Peyer's patch (tissue), 4 donors: ENCODE data around the gene RXRA.

Experiments
- CTCF ChIP-seq, 6 experiments: fragments of 450-650 bp in 4 of 6; fragments of 200-600 bp in 2 of 6; sonication (generic) in 1 of 6; IDR thresholded peaks; one replicate each; pipeline ENCODE4 v1.5.1; 2017 to 2019; ENCODE audit warnings: antibody characterized with exemption in 6 of 6, mild to moderate bottlenecking in 3 of 6, moderate library complexity in 1 of 6
- POLR2A ChIP-seq, 2 donors: fragments of 450-650 bp; IDR thresholded peaks; one replicate each; pipeline ENCODE4 v1.5.1; 2017; ENCODE audit warnings: antibody characterized with exemption in 2 of 2, mild to moderate bottlenecking in 2 of 2, moderate library complexity in 2 of 2

- no peak for TF ChIP-seq CTCF (IDR thresholded peaks at IDR 0.05)
- TF ChIP-seq POLR2A (IDR thresholded peaks at IDR 0.05): no peak
Observed at GRCh38 chr9:134432471-134432870, 106.2 kb downstream of the RXRA start.
